ENCODE data around the gene AQP12B.

Gene AQP12B

DNA sequence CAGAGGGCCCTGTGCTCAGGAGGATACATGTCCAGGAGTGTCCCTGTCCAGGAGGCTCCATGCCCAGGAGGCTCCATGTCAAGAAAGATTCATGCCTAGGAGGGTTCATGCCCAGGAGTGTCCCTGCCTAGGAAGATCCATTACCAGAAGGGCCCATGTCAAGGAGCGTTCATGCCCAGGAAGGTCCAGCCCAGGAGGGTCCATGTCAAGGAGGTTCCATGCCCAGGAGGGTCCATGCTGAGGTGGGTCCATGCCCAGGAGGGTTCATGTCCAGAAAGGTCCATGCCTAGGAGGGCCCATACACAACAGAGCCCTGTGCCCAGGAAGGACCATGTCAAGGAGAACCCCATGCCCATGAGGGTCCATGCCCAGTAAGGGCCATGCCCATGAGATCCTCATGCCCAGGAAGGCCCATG, 50.4 kb downstream of the AQP12B start:
- DNase-seq (ENCODE audit: low read depth), result no peak

- no peak for DNase-seq (ENCODE audit: low read depth)
These were observed 51.0 kb downstream of the AQP12B start for GRCh38 chr2:240631548-240632305.

- DNase-seq (ENCODE audit: low read depth), result no peak
These were observed 51.7 kb downstream of the AQP12B start for GRCh38 chr2:240630771-240631547.

DNA sequence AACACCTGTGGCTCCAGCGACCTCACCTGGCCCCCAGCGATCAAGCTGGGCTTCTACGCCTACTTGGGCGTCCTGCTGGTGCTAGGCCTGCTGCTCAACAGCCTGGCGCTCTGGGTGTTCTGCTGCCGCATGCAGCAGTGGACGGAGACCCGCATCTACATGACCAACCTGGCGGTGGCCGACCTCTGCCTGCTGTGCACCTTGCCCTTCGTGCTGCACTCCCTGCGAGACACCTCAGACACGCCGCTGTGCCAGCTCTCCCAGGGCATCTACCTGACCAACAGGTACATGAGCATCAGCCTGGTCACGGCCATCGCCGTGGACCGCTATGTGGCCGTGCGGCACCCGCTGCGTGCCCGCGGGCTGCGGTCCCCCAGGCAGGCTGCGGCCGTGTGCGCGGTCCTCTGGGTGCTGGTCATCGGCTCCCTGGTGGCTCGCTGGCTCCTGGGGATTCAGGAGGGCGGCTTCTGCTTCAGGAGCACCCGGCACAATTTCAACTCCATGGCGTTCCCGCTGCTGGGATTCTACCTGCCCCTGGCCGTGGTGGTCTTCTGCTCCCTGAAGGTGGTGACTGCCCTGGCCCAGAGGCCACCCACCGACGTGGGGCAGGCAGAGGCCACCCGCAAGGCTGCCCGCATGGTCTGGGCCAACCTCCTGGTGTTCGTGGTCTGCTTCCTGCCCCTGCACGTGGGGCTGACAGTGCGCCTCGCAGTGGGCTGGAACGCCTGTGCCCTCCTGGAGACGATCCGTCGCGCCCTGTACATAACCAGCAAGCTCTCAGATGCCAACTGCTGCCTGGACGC, 52.5 kb downstream of the AQP12B start:
- no peak for DNase-seq (ENCODE audit: low read depth)

DNA sequence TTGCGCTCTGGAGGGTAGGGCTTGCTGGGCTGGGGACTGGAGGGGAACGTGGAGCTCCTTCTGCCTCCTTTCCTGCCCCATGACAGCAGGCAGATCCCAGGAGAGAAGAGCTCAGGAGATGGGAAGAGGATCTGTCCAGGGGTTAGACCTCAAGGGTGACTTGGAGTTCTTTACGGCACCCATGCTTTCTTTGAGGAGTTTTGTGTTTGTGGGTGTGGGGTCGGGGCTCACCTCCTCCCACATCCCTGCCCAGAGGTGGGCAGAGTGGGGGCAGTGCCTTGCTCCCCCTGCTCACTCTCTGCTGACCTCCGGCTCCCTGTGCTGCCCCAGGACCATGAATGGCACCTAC, 53.1 kb downstream of the AQP12B start:
- no peak for DNase-seq (ENCODE audit: low read depth)

- no peak for DNase-seq (ENCODE audit: low read depth)
These were observed 53.7 kb downstream of the AQP12B start for GRCh38 chr2:240628808-240629618.

DNA sequence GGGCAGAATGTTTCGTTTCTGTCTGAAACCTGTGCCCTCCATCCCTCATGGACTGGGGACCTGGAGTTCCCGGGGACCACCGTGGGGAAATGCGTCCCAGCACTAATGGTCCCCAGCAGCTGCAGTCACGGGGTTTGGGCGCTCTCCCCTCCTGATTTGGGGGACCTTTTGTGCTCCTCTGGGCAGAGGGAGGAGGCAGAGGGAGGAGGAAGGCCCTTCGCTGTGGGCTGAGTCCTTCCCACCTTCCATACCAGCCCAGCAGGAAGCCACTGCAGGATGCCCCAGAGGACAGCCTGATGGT, 54.2 kb downstream of the AQP12B start:
- DNase-seq (ENCODE audit: low read depth), result no peak

DNA sequence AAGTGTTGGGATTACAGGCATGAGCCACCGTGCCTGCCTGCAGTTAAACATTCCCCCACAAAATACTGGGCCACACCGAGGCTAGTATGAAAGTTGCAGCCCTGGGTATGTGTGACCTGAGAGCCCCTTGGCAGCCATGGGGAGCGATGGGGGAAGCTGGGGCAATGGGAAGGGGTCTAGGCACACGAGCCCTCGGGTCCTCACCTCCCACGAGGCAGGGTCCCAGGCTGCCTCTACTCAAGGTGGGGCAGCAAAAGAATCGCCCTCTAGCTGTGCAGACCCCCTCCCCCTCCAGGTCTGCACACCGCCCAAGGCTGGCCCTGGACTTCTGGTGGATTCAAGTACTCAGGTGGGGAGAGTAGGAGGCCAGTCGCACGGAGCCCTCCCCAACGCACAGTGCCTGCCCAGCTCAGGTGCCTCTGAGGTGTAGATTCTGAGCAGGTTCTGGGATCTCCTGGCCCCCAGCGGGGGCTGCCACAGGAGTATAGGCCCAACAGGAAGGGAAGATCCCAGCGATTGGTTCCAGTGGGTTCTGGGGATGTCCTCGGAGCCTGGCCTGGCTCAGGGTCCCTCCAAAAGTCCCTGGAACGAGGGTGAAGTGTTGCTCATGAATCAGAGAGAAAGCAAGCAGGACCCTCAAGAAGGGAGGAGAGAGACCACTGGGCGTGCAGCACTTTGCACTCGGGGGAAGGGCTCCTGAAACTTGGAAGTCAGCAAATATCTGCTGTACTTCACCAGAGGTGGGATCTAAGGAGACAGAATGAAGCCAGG, 54.8 kb downstream of the AQP12B start:
- no peak for DNase-seq (ENCODE audit: low read depth)

DNA sequence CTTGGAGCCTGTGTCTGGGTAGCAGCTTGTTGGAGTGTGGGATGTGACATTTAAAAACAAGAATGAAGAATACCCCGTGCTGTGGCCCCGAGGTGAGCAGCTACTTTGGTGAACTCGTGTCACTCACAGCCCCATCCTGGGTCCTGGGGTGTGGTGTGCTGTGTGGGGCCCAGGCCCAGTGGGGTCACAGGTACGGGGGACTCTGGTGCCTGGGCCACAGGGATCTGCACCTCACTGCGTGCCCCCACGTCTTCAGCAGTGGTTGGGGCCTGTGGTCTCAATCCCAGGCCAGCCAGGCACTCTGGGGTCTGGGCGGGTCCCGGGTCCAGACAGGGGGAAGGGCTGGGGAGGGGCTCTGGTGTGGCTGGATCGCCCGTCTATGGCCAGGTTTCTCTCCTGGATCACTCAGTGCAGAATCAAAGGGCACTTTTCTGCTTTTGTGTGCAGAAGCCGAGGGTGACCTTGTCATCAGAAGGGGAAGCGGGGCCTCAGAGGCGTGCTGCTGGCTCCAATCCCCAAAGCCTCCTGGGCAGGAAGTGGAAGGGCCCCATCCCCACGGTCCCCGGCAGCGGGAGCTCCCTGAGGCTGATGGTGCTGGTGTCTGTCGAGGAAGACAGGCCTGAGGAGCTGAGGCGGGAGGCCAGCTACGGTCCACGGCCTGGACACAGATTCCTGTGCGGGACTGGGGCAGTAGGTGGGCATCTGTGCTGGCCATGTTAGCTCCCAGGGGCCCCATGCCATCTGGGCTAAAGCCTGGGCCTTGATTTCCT, 56.0 kb downstream of the AQP12B start:
- DNase-seq (ENCODE audit: low read depth), result no peak

All from activated gamma-delta T cell treated with anti-CD3 and anti-CD28 coated beads, Interleukin-2, amount 50 U/mL, for 16 hours (primary cell).